ENCODE results near the gene LHX3.

The LHX3 gene

DNA sequence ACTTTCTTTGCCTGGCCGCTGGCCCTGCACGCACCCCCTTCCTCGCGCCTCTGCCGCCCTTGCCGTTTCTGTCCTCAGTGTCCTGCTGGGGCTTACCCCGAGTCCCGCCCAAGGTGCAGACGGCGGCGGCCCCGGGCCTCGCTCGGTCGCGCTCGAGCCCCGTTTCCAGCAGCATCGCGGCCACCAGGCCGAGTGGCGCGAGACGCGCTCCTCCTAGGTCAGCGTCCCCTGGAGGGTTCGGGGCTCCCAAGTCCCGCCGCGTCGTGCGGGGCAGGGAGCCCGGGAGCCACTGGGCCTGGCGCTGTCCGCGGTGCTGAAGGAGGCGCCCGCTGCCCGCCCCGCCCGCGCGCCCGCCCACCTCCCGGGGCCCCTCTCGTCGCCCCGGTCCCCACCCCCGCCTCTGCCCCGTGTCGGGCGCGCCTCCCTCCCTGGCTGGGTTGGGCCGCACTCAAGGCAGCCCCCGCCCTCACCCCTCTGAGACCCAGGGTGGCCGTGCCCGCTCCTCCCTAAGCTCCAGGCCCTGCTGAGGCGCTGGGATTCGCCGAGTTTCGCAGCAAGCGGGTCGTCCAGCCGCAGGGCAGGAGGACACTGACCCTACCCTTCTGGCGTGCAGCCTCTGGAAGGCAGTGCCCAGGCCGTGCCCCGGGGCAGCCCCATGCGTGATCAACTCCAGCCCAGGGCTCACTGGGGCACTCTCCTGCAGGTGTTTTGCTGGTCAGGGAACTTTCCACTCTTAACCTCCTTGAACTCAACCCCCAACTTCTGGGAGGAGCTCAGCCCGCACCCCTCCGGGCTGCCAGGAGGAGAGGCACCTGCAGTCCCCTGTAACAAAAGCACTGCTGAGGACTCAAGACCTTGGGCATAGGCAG lies at the start of gene LHX3:
TSS of gene LHX3 (minus strand) at position 291 of the 869 bp plus-strand sequence. CDS start at position 175, 116 bp downstream.
- peak in 2 of 6 experiments; percentile 13 to 33 for DNase-seq

DNA sequence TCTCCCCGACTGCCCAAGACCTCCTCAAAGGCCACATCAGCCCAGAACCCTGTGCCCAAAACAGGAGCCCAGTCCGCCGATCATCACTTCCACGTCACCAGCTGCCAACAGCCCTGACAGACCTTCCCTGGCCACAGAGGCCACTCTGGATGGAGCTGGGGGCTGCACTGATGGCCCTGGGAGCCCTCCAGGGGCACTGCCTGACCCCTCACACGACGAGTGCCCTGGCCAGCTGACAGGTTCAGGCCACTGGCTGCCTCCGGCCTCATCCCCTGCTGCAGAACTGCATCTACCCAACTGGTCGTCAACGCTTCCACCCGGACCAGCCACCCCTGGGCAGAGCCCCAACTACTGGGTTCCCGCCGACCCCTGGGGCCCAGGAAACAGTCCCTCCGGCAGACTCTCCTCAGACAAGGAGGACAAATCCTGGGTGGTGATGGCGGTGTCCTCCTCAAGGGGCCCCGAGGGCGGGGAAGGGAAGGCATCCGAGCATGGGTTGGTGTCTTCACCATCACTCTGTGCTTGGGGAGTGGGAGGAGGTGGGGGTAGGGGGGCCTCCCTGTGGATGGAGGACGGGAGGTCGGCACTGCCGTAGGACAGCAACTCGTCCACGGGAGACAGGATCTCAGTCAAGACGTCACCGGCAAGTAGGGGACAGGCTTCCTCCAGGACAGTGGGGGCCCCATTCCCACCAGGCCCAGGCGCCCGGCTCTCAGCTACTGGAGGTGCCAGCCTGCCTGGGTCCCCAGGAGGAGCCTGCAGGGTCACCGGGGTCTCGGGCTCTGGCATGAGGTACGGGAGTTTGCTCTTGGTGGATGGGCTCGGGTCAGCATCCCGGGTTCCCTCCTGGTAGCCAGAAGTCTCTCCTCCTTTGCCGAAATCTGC lies 48.6 kb upstream of the LHX3 start:
- no peak for DNase-seq

DNA sequence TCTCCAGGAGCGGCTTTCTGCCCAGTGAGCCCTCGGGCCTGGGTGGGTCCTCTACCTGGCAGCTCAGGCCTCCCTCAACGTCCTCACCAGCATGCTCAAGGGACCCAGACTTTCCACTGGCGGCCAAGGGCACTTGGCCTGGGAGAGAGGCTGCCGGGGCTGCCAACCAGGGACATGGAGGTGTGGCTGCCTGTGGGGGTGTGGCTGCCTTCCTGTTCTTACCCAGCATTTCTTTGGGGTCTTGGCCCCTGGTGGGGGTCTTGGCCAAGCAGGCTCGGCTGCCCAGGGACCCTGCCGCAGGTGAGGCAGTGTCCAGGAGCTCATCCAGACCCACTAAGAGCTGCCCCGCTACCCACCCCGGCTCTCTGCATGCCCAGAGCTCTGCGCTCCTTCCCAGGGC lies 47.9 kb upstream of the LHX3 start:
- DNase-seq = no peak

DNA sequence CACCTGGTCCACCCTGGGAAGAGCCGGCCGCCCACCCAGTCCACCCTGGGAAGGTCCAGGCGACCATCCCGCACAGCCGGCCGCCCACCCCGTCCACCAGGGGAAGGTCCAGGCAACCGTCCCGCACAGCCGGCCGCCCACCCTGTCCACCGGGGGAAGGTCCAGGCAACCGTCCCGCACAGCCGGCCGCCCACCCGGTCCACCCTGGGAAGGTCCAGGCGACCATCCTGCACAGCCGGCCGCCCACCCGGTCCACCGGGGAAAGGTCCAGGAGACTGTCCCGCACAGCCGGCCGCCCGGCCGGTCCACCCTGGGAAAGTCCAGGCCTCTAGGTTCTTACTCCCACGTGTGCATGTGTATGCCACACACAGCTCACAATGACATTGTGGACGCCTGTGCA lies 47.4 kb upstream of the LHX3 start:
- DNase-seq = no peak

DNA sequence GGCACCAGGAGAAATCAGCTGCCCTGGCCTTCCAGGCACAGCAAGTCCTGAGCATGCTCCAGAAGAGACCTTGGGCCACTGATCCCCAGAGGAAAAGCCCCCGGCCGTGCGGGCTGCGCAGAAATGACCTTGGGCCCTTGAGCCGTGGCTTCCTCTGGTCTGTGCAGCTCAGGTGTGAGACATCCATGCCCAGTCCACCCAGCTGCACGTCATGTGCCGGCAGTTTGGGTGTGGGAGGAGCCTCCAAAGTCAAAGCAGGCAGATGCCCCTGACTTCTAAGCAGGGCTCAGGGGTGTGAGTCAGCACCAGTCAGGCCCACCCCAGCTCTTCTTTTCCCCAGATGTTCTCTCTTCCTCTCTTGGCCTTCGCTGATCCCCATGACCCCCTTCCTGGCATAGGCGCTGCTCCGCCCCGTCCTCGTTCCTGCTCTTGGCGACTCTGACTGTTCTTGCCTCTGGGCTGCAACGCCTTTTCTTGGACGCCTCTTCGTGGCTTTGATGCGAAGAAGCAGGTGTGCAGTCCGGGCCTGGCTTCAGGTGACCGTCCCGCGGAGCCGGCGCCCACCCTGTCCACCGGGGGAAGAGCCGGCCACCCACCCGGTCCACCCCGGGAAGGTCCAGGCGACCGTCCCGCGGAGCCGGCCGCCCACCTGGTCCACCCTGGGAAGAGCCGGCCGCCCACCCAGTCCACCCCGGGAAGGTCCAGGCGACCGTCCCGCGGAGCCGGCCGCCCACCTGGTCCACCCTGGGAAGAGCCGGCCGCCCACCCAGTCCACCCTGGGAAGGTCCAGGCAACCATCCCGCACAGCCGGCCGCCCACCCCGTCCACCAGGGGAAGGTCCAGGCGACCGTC lies 46.6 kb upstream of the LHX3 start:
- DNase-seq = no peak

DNA sequence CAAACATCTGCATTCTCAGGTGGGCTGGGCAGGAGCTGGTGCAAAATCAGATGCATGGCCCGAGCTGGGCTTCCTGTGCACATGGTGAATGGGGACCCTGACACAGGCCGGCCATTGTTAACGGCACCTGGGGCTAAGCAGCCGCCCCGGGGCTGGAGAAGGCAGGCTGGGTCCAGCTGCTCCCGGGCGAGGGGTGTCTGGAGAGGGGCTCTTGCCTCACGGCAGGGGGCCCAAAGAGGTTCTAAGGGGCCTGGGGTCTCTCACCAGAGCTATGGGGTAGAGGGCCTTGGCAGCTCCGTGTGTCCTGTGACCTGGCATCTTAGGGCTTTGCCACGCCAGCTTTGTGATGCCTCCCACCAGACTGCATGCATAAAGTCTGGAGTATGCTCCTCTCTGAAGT lies 45.7 kb upstream of the LHX3 start:
- DNase-seq = no peak

DNA sequence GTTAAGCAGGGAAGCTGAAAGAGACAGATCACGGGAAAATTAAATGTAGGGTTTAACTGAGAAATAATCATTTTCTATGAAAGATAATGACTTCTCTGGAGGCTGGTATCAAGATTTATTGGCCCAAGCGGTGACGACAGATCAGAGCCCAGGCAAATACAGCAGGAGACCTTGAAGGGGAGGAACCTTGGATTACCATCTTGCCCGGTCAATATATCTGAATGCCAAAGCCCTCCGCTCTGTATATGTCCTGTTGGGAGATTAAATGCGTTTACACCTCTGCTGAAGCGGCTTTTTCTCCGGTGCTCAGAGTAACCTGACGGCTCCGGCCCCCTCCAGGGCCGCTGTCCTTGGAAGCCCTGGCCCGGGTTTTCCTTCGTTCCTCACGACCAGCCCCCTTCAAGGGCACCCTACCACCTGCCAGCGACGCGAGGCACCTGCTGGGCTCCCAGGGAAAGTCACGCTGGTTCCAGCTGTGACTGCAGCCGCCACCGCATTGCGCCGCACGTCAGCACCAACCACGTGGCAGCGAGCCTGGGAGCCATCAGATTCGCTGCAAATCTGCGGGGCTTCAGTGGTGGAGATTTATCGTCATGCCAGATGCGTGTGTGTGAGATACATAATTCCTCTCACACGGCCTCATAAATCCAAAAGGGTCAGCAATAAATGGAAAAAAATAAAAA lies 45.1 kb upstream of the LHX3 start:
- DNase-seq = no peak

DNA sequence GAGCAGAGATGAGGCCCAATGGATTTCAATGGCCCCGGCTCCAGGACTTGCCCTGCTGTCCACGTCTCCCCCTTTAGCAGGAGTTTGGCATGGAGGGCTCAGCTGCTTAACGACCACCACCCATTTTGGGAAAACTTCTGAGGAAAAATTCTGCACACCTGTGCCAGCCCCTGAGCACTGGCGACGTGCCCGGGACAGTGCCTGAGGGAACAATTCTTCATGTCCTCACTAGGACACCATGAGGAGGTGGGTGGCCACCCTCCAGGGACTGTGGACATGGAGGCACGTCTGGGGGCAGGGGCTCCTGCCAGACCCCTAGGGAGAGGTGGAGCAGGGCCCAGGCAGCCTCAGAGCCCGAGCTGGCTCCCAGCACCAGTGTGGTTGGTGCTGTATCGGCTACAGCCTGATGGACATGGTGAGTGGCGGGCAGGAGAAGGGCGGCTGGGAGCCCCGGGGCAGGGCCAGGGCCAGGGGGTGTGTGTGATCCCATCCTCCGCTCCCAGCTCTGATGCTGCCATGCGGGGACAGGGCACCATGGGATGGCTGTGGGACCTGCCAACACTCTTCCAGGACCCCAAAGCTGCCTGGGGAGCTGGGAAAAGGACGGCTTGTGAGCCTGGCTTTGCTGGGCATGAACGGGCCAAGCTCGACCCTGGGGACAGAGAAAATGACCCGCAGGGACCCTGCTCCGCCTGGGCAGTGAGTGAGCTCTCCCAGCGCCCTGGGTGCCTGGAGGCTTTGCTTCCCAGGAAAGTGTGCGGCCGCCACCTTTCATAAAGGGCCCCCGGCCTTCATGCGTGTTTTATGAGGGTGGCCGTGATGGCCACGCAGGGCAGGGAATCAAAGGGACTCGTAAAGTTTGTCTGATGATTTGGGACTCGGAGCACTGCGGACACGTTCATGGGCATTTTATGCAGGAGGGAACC lies 44.3 kb upstream of the LHX3 start:
- DNase-seq = no peak

DNA sequence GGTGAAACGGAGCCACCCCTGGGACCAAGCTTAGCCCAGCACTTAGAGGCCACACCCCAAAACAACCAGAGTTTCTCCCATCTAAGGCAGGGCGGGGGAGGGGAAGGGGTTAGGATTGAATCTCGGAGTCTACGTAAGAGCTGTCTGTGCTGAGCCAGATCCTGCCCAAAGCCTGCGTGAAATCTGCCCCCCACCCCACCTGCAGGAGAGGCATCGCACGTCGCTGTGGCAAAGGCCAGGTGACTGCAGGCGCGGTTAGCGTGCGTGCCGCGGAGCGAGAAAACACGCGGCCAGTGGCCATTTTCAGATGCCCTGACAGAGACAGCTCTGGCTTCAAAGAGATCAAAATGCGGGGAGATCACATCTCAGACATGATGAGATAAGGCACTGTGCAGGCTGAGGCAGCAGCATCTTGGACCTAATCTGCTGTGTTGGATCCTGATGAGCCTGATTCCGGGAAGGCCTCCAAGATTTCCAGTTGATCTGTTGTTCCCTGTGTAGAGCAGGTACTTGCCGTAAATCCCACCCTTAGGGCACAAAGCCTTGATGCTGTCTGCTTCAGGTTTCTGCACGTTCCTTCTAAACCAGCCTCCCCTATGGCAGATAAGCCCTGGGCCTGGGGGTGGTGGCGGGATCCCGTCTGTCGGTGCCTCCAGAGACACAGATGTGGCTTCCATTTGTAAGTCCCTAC lies 43.2 kb upstream of the LHX3 start:
- DNase-seq = no peak

DNA sequence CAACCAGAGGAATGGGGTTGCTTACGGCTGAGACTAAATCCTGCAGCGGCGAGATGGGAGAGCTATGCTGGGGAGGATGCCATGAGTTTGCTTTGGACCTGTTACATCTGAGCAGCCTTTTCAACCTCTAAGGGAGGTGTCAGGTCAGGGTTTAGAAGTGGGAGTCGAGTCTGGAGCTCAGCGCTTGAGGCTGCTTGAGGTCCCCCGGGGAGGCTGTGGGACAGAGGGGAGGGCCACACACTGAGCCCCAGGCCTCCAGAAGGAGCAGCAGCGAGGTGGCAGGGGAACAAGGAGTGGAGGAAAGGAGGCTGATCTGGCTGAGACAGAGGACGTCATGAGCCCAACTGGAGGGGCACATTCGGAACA lies 42.6 kb upstream of the LHX3 start:
- no peak for DNase-seq

DNA sequence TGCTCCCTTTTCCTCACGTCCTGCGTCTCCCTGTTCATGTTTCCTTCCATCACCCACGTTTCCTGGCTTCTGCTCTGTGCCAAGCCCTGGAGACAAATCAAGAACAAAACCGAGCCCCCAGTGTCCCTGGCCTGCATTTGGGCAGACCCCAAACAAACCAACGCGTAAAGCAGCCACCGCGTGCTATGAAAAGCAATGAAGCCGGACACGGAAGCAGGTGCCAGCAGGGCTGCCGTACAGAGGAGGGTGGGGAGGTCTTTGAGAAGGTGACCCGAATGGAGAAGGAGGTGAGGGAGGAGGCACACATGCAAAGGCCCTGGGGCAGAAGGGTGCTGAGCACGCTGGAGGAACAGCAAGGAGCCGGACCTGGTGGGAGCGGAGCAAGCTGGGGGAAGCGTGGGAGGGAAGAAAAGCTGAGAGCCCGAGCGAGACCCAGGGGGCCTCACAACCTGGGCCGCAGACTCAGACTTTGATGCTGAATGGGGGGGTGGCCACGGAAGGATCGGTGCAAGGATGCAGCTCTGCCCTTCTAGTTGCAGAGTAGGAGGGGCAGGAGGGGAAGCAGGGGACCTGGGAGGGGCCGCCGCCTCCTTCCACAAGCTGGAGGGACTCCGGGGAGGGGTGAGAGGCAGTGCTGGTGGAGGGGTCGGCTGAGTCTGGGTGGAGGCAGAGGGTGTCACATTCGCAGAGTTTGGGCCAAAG lies 42.1 kb upstream of the LHX3 start:
- DNase-seq = no peak

DNA sequence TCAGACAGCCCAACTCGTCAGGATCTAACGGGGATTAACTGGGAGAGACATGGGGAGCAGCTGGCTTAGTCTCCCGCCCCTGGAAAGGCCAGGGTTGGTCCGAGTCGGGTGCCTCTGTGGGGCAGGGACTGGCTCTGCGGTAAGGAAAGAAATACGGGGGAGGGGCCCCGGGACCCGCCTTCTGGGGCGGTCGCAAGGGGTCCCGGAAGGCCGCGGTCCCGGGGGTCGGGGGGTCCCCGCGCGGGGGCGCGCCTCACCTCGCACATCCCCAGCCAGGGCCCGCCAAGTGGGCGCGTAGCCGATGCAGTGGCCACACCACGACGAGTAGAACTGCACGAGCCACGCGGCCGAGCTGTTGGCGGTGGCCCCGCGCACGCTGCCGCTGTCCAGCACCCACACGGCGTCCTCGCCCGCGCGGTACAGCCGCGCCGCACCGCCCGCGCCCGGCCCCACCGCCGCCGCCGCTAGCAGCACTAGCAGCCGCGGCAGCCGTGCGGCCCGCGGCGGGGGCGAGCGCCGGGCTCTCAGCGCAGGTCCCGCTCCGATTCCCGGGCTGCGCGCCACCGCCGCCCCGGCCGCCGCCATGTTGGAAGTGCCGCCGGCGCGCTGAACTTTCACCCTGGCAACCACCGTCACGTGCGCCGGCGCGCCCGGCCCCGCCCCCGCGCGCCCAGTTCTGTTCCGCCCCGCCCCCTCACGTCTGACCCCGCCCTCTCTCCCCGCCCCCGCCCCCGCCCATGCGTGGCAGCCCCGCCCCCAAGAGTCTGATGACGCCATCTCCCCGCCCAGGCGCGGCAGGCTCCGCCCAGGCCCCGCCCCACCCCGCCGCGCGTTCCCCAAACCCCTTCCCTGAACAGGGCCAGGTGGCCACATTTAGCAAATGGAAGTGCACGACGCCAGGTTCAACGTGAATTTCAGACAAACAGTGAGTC lies 40.6 kb upstream of the LHX3 start, which contains the start of gene QSOX2:
TSS of gene QSOX2 (minus strand) at position 594 of the 932 bp plus-strand sequence. CDS start at position 585, 9 bp downstream.
- DNase-seq = peak; percentile 79 to 92 (median 84)

DNA sequence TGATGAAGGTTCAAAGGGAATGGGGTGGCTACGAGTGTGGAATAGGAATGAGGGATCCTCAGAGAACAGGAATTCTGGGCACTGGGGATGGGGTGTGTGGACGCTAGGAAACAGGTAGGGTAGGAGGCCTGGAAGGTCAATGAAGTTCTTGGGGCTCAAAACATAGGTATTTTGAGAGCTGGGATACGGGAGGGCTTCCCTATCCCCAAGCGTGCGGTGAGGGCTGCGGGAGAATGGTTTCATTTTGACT lies 40.0 kb upstream of the LHX3 start:
- DNase-seq = no peak

DNA sequence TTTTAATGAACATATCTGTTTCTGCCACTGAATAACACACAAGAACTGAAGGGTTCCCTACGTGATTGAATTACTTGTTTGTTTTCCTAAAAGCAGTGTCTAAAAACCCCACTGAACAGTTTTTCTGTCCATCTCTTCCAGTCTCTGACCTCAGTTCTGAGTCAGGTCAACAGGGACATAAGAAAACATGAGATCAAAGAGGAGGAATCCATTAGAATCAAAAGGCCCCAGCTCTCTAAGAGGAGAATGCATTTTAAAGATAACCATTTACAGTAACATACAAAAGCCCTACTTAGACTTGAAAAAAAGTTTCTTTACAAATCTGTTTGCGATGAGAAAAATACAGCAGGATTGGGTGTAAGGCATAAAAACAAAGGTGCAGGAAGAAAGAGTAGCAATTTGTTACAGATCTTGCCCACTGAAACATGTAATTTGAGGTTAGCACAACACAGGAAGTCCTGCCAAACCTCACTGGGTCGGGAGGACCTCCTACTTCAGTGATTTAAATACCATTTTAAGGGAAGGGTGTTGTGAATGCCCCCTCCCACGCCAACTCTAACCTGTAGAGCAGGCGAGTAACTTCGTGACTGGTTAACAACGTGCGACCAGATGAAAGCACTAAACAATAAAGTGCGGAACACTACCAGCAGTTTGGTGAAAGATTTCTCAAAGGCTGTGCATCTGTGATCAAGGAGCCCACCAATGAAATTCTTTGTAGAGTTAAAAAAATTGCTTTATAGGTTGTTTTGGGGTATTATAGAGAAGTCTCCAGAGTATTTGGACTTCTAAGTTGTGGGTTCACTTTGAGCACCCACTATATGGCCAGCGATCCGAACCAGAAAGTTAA lies 39.4 kb upstream of the LHX3 start:
- peak in 5 of 6 experiments; percentile 12 to 57 (median 28) for DNase-seq

DNA sequence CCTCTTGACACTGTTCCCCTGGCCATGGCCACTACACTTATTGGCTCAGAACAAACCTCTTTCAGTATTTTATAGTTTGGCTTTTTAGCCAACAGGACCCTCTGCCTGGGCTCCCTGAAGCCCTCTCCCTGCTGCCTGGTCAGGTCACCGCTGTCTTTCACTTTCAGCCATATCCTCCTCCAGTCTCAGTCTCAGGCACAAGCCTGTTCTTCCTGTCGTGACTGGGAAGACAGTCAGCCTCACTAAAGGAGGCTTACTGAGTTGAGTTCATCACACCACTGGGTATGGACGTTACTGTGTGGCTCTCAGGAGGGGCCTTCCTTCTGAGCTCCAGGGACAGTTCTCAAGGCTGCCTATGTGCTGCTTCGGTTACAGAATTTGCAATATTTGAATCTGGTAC lies 38.7 kb upstream of the LHX3 start:
- no peak for DNase-seq

DNA sequence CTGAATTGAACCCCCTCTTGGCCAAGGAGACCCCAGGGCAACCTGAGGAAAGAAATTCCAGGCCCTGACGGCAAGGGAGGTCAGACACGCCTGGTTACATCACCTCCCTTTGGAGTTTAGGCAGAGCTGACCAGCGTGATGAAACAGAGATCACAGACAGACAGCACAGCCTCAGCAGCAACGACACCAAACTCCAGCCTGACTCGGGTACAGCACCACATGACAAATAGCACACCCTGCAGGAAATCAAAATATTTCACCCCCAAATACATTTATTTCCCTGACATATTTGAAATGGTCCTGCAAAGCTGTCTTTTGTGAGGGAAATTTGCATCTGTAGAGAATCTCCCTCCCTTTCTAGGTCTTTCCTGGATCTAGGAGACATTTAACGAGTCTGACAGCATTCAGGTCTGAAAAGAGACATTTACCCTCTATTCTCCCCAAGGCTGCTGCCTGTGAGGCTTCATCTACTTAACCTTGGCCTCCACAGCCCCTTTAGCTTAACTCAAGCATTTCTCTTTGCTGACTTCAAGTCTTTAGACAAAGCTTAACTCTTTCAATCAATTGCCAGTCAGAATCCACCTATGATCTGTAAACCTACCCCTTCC lies 38.1 kb upstream of the LHX3 start:
- no peak for DNase-seq

DNA sequence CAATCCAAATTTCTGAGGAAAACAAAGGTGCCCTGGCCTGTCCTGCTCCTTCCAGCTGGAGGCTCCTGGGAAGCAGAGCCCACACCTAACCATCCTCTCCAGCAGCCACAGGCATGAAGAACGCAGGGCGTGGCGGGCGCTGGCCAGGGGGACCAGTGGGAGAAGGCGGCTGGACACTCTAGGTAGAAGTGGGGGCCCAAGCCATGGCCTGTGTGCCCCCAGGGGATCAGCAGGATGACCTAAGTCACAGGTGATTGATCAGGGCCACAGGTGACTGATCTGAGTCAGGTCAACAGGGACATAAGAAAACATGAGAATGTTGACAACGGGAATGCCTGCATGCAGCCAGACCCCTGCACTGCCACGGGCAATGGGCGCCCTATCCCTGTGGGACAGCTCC lies 37.3 kb upstream of the LHX3 start:
- DNase-seq = no peak

DNA sequence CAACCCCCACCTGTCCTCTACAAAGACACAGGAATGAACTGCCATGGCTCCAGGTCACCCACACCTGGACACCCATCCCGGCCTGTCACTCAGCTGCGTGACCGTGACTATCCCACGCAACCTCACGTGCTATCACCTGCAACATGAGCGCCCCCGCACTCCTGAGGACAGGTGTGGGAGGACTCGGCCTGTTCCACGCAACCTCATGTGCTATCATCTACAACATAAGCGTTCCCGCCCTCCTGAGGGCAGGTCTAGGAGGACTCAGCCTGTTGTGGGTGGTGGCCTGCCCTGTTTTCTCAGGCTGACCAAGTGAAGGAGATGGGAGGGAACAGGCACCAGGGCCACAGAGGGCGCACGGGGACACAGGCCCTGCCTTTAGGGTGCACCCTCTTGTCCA lies 36.6 kb upstream of the LHX3 start:
- no peak for DNase-seq
